Smooth muscle cell (in vitro differentiated cells): Measurements from ENCODE around the gene TRPV4. TPM values are rescaled to one million over a fixed set of nuclear protein-coding genes. Genes with fewer than 3 reads are reported as not detected.

Experiments
- DNase-seq: peaks from one replicate; lab custom pipeline; 2025; ENCODE audit not compliant: unreplicated experiment; lab: John Stamatoyannopoulos, UW
- H2AFZ ChIP-seq: fragments of 200-600 bp; sonication (generic); 2 replicates; pipeline ENCODE4 v1.6.0; 2016; ENCODE audit warnings: antibody characterized with exemption, low read depth, mild to moderate bottlenecking
- H3F3A ChIP-seq: fragments of 200-600 bp; sonication (generic); 2 replicates; pipeline ENCODE4 v1.6.0; 2017; ENCODE audit warnings: antibody characterized with exemption, low read depth
- H3K27ac ChIP-seq: fragments of 200-600 bp; sonication (generic); 2 replicates; pipeline ENCODE4 v1.5.1; 2016; ENCODE audit warnings: low read depth, mild to moderate bottlenecking
- H3K27me3 ChIP-seq: fragments of 200-600 bp; sonication (generic); 2 replicates; pipeline ENCODE4 v1.6.1; 2016; ENCODE audit warnings: low read depth, mild to moderate bottlenecking
- H3K36me3 ChIP-seq: fragments of 200-600 bp; sonication (generic); 2 replicates; pipeline ENCODE4 v1.5.1; 2016; ENCODE audit warnings: low read depth
- H3K4me1 ChIP-seq: fragments of 200-600 bp; sonication (generic); 2 replicates; pipeline ENCODE4 v1.5.1; 2016; ENCODE audit warnings: low read depth
- H3K4me2 ChIP-seq: fragments of 200-600 bp; sonication (generic); 2 replicates; pipeline ENCODE4 v1.6.0; 2016; ENCODE audit warnings: mild to moderate bottlenecking
- H3K4me3 ChIP-seq: fragments of 200-600 bp; sonication (generic); 2 replicates; pipeline ENCODE4 v1.5.1; 2016; ENCODE audit warnings: mild to moderate bottlenecking
- H3K79me2 ChIP-seq: fragments of 200-600 bp; sonication (generic); 2 replicates; pipeline ENCODE4 v1.6.0; 2016; ENCODE audit warnings: low read depth, mild to moderate bottlenecking
- H3K9ac ChIP-seq: fragments of 200-600 bp; sonication (generic); 2 replicates; pipeline ENCODE4 v1.6.0; 2016; ENCODE audit warnings: low read depth
- H3K9me3 ChIP-seq: fragments of 200-600 bp; sonication (generic); replicated peaks from 2 replicates; pipeline ENCODE4 v1.5.1; 2016; ENCODE audit warnings: low read depth
- H4K20me1 ChIP-seq: fragments of 200-600 bp; sonication (generic); 2 replicates; pipeline ENCODE4 v1.6.0; 2016; ENCODE audit warnings: low read depth
- CTCF ChIP-seq: fragments of 200-600 bp; sonication (generic); IDR thresholded peaks from 2 replicates; pipeline ENCODE4 v1.5.1; 2017; ENCODE audit warnings: borderline replicate concordance, mild to moderate bottlenecking, antibody characterized with exemption; ENCODE audit not compliant: insufficient read depth, poor library complexity, severe bottlenecking
- WGBS: methylation state at CpG from one replicate; pipeline ENCODE4 v1.1.7; 2016; ENCODE audit warnings: low lambda C conversion rate; 5-methylcytosine and 5-hydroxymethylcytosine counted together
- polyA plus RNA-seq: library from polyadenylated mRNA; unstranded; fragments of >200 nt; fragmentation: Nextera tagmentation; extraction: Ambion mirVana; gene quantifications from 2 replicates; pipeline ENCODE4 v1.2.1, GENCODE V29; 2016
- total RNA-seq: library from RNA; depleted of rRNA; stranded (reverse); fragments of >200 nt; gene quantifications from 2 replicates; pipeline ENCODE4 v1.2.3, GENCODE V29; 2014

TRPV4 gene
- total and polyA plus RNA-seq, 2 experiments from 2014 or later, result 1.5 to 1.9 TPM

- H3K9me3 ChIP-seq, result no peaks in the 10 kb centered on the region
- no peaks in the 10 kb centered on the region for H4K20me1 ChIP-seq
- H3K4me3 ChIP-seq, result no peak overlapping the region
- no peak for DNase-seq
- no peak overlapping the region for H3K27ac ChIP-seq
- H3K4me2 ChIP-seq, result no peak overlapping the region
- no peaks in the 10 kb centered on the region for H3K27me3 ChIP-seq
- no peak overlapping the region for H2AFZ ChIP-seq
- no peaks in the 10 kb centered on the region for H3K4me1 ChIP-seq
- 92% methylated on average over 3 of the region's 3 CpGs for WGBS
- H3F3A ChIP-seq, result no peaks in the 10 kb centered on the region
- no peaks in the 10 kb centered on the region for H3K36me3 ChIP-seq
- no peaks in the 10 kb centered on the region for H3K79me2 ChIP-seq
- no peak overlapping the region for H3K9ac ChIP-seq
- TF ChIP-seq CTCF, result no peak
Observed at GRCh38 chr12:109803678-109804077, 29.5 kb downstream of the TRPV4 start.

- H3K9ac ChIP-seq, result no peak overlapping the region
- 96% methylated on average over 15 of the region's 15 CpGs for WGBS
Observed at GRCh38 chr12:109802828-109803227, 30.4 kb downstream of the TRPV4 start.

GRCh38 chr12:109800536-109800935 lies 32.7 kb downstream of the TRPV4 start:
- H3K27ac ChIP-seq, result no peak overlapping the region
- no peak overlapping the region for H3K9ac ChIP-seq
- H3K79me2 ChIP-seq, result no peaks in the 10 kb centered on the region
- TF ChIP-seq CTCF, result no peak
- no peak for DNase-seq
- H3K4me2 ChIP-seq, result no peak overlapping the region
- no peaks in the 10 kb centered on the region for H3K9me3 ChIP-seq
- no peak overlapping the region for H3K4me3 ChIP-seq
- H2AFZ ChIP-seq, result no peak overlapping the region
- H3K4me1 ChIP-seq, result no peaks in the 10 kb centered on the region
- WGBS, result 96% methylated on average over 13 of the region's 13 CpGs
- no peaks in the 10 kb centered on the region for H3K27me3 ChIP-seq
- H4K20me1 ChIP-seq, result no peaks in the 10 kb centered on the region
- H3F3A ChIP-seq, result no peaks in the 10 kb centered on the region
- H3K36me3 ChIP-seq, result no peaks in the 10 kb centered on the region

More at GRCh38 chr12:109802828-109803227, 30.4 kb downstream of the TRPV4 start:
- H4K20me1 ChIP-seq, result no peaks in the 10 kb centered on the region
- no peaks in the 10 kb centered on the region for H3K36me3 ChIP-seq
- H3K27me3 ChIP-seq, result no peaks in the 10 kb centered on the region
- TF ChIP-seq CTCF, result no peak
- H3F3A ChIP-seq, result no peaks in the 10 kb centered on the region
- H2AFZ ChIP-seq, result no peak overlapping the region
- no peak for DNase-seq
- H3K4me1 ChIP-seq, result no peaks in the 10 kb centered on the region
- H3K79me2 ChIP-seq, result no peaks in the 10 kb centered on the region
- H3K4me3 ChIP-seq, result no peak overlapping the region
- H3K9me3 ChIP-seq, result no peaks in the 10 kb centered on the region
- no peak overlapping the region for H3K27ac ChIP-seq
- H3K4me2 ChIP-seq, result no peak overlapping the region

- 97% methylated on average over 19 of the region's 20 CpGs for WGBS
- no peak overlapping the region for H2AFZ ChIP-seq
- no peak for TF ChIP-seq CTCF
Observed at GRCh38 chr12:109798691-109799090, 34.5 kb downstream of the TRPV4 start.

More at GRCh38 chr12:109798691-109799090, 34.5 kb downstream of the TRPV4 start:
- Histone ChIP-seq H3K4me1 (no peaks in the 10 kb centered on the region), H4K20me1 (no peaks in the 10 kb centered on the region), H3K27ac (no peak overlapping the region), H3K27me3 (no peaks in the 10 kb centered on the region), H3K4me2 (no peak overlapping the region), H3F3A (no peaks in the 10 kb centered on the region), H3K9me3 (no peaks in the 10 kb centered on the region), H3K9ac (no peak overlapping the region), H3K4me3 (no peak overlapping the region), H3K36me3 (no peaks in the 10 kb centered on the region), H3K79me2 (no peaks in the 10 kb centered on the region)
- DNase-seq, result no peak
